SK-N-SH (cell line): ENCODE data around the gene C1S. TPM values are rescaled to one million over a fixed set of nuclear protein-coding genes. Genes with fewer than 3 reads are reported as not detected.

Experiments used
- CTCF ChIA-PET: fragments of 300-600, 350-600 bp; formaldehyde crosslinking; extraction: SDS; loops from one replicate; lab custom pipeline; 2021; lab: Yijun Ruan, JAX
- POLR2A ChIA-PET: fragments of 350-600 bp; sonication (Branson Sonifier 250); formaldehyde crosslinking; extraction: SDS; loops from one replicate; lab custom pipeline; 2020; ENCODE audit warnings: antibody characterized with exemption, inconsistent platforms; lab: Yijun Ruan, JAX
- DNase-seq: peaks from one replicate; pipeline ENCODE4 v3.0.0; 2012
- H2AFZ ChIP-seq: fragments of 200-600 bp; sonication (generic); 2 replicates; pipeline ENCODE4 v1.8.1; 2016; ENCODE audit warnings: antibody characterized with exemption, mild to moderate bottlenecking, low read depth
- H3F3A ChIP-seq: fragments of 200-600 bp; sonication (generic); replicated peaks from 2 replicates; pipeline ENCODE3; 2016; ENCODE audit warnings: antibody characterized with exemption, mild to moderate bottlenecking; ENCODE audit not compliant: insufficient read depth
- H3K27ac ChIP-seq, 2 experiments: fragments of 200-500 bp in 1 of 2; fragments of 200-600 bp in 1 of 2; sonication (Bioruptor generic) in 1 of 2; sonication (generic), shearing (Covaris generic) in 1 of 2; 2 replicates each; pipeline versions ENCODE4 v1.5.1 to v1.6.1; 2014 to 2016; ENCODE audit warnings: low read depth in 2 of 2, inconsistent platforms in 1 of 2, low read length in 1 of 2, mild to moderate bottlenecking in 1 of 2, mixed read lengths in 1 of 2
- H3K27me3 ChIP-seq: fragments of 200-600 bp; sonication (generic), shearing (Covaris generic); 2 replicates; pipeline ENCODE4 v1.6.1; 2016; ENCODE audit warnings: mixed run types; ENCODE audit not compliant: insufficient read depth
- H3K36me3 ChIP-seq, 2 experiments: fragments of 200-500 bp in 1 of 2; fragments of 200-600 bp in 1 of 2; sonication (Bioruptor generic) in 1 of 2; sonication (generic) in 1 of 2; replicated peaks in 1 of 2; 2 replicates each; pipeline versions ENCODE3 to v1.5.1; 2014 to 2016; ENCODE audit warnings: low read length in 1 of 2, mild to moderate bottlenecking in 1 of 2; ENCODE audit not compliant: insufficient read depth in 2 of 2, control insufficient read depth in 1 of 2
- H3K4me1 ChIP-seq, 2 experiments: fragments of 200-500 bp in 1 of 2; fragments of 200-600 bp in 1 of 2; sonication (Bioruptor generic) in 1 of 2; sonication (generic), shearing (Covaris generic) in 1 of 2; 2 replicates each; pipeline versions ENCODE4 v1.5.1 to v1.6.1; 2014 to 2016; ENCODE audit warnings: low read depth in 1 of 2, low read length in 1 of 2, mixed run types in 1 of 2; ENCODE audit not compliant: insufficient read depth in 2 of 2, control insufficient read depth in 1 of 2
- H3K4me2 ChIP-seq: fragments of 200-600 bp; sonication (generic), shearing (Covaris generic); 2 replicates; pipeline ENCODE4 v1.6.1; 2017; ENCODE audit warnings: mixed run types
- H3K4me3 ChIP-seq, 2 experiments: fragments of 200-500 bp in 1 of 2; fragments of 200-600 bp in 1 of 2; sonication (Bioruptor generic) in 1 of 2; sonication (generic), shearing (Covaris generic) in 1 of 2; 2 replicates each; pipeline versions ENCODE4 v1.5.1 to v1.8.1; 2014 to 2016; ENCODE audit warnings: low read depth in 2 of 2, inconsistent platforms in 1 of 2, low read length in 1 of 2, mild to moderate bottlenecking in 1 of 2, mixed read lengths in 1 of 2, moderate library complexity in 1 of 2
- H3K79me2 ChIP-seq: fragments of 200-600 bp; sonication (generic); 2 replicates; pipeline ENCODE4 v1.8.1; 2017; ENCODE audit warnings: mild to moderate bottlenecking; ENCODE audit not compliant: insufficient read depth
- H3K9ac ChIP-seq: fragments of 200-600 bp; sonication (generic); 2 replicates; pipeline ENCODE4 v1.6.1; 2017; ENCODE audit warnings: mixed run types
- H3K9me2 ChIP-seq: fragments of 200-600 bp; sonication (generic); 2 replicates; pipeline ENCODE4 v1.6.1; 2017; ENCODE audit warnings: mixed run types
- H3K9me3 ChIP-seq: fragments of 200-600 bp; sonication (generic); 2 replicates; pipeline ENCODE4 v1.6.1; 2017; ENCODE audit warnings: mixed run types, mild to moderate bottlenecking, moderate library complexity
- H4K20me1 ChIP-seq: fragments of 200-600 bp; sonication (generic); 2 replicates; pipeline ENCODE4 v1.6.1; 2017; ENCODE audit warnings: mild to moderate bottlenecking, mixed run types; ENCODE audit not compliant: insufficient read depth
- CHD2 ChIP-seq: fragments of 150-350 bp; IDR thresholded peaks from 2 replicates; pipeline ENCODE4 v1.6.1; 2018; ENCODE audit warnings: low read length; ENCODE audit not compliant: partially characterized antibody
- FOSL2 ChIP-seq: IDR thresholded peaks from 2 replicates; pipeline ENCODE4 v1.4.0; 2012; ENCODE audit warnings: low read depth, mild to moderate bottlenecking, moderate library complexity, borderline replicate concordance
- JUND ChIP-seq: IDR thresholded peaks from 2 replicates; pipeline ENCODE4 v1.4.0; 2012
- MEF2A ChIP-seq: IDR thresholded peaks from 2 replicates; pipeline ENCODE4 v1.4.0; 2012; ENCODE audit warnings: low read depth, borderline replicate concordance
- MXI1 ChIP-seq: IDR thresholded peaks from 2 replicates; pipeline ENCODE4 v1.6.1; 2012; ENCODE audit warnings: mild to moderate bottlenecking, low read depth, low read length, improper control_type of control experiment
- NFIC ChIP-seq: IDR thresholded peaks from 2 replicates; pipeline ENCODE4 v1.4.0; 2012; ENCODE audit warnings: borderline replicate concordance
- TAF1 ChIP-seq: IDR thresholded peaks from 2 replicates; pipeline ENCODE4 v1.6.1; 2012; ENCODE audit warnings: low read depth, mild to moderate bottlenecking, low read length, moderate library complexity, borderline replicate concordance
- WGBS: methylation state at CpG from one replicate; pipeline ENCODE4 v1.1.6; 2017; ENCODE audit warnings: low lambda C conversion rate; 5-methylcytosine and 5-hydroxymethylcytosine counted together
- polyA plus RNA-seq, 3 experiments: library from polyadenylated mRNA; depleted of rRNA; stranded (reverse); fragments of >200 nt; gene quantifications; 2 replicates each; pipeline ENCODE4 v1.2.3, GENCODE V29; 2012
- TF ChIP-seq, protein P1 (sequence below): IDR thresholded peaks from 2 replicates; pipeline ENCODE4 v1.6.1; 2012; ENCODE audit warnings: mild to moderate bottlenecking, low read depth, low read length, moderate library complexity

C1S gene
- polyA plus RNA-seq, 1 of the 3 experiments (the other 2 are of a cell fraction), result 14.5 TPM

DNA sequence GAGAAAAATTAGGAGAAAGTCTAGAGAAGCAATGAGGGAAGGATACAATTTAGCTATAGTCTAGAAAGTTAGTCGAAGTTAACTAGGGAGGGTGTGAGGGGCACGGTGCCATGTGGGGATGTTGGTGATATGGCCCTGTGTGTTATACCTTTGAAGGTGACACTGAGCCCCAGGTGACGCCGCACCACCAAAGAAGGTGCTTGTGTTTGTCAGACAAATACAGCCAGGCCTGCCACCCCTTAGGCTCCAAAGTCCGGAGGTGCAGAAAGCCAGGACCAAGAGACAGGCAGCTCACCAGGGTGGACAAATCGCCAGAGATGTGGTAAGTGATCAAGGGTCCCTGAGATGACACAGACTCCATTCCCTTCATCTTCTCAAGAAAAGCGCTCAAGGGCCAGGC is 1.1 kb downstream of the C1S start:
- no peak overlapping the region for H3K4me3 ChIP-seq
- POLR2A ChIA-PET, result no interaction called here

DNA sequence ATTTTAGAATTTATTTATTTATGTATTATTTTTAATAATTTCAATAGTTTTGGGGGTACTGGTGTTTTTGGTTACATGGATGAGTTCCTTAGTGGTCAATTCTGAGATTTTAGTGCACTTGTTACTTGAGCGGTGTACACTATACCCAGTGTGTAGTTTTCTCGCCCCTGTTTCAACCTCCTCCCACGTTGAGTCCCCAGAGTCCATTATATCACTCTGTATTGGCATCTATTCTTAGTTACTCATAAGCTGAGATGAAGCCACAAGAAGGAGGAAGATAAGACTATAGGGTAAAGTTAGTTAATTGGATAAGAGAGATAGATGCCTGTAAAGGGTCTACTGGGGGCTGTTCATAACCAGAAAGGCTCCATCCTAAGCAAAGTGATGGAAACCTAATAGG is 4.0 kb downstream of the C1S start:
- ChIA-PET CTCF (interaction anchor here (0.9 to 1.2 kb wide), 2 partner anchors 11 to 100 kb away, joined by 3 read pairs; no protein-coding TSS in a partner anchor), POLR2A (no interaction called here)
- Histone ChIP-seq H3K27ac (no peak overlapping the region), H3K36me3 (no peaks in the 10 kb centered on the region), H3K9me2 (no peaks in the 10 kb centered on the region), H3K79me2 (no peaks in the 10 kb centered on the region), H3K4me3 (no peak overlapping the region), H4K20me1 (no peaks in the 10 kb centered on the region), H3K4me2 (no peak overlapping the region), H2AFZ (no peak overlapping the region), H3K4me1 (no peaks in the 10 kb centered on the region; a peak in 1 of 4 replicates), H3F3A (no peaks in the 10 kb centered on the region), H3K9me3 (no peaks in the 10 kb centered on the region), H3K27me3 (peaks cover 5% of the 10 kb centered on the region; the same call in 1 of the 2 replicates), H3K9ac (no peak overlapping the region)
- TF ChIP-seq MXI1 (no peak), NFIC (no peak), JUND (no peak), CHD2 (no peak), MEF2A (no peak)
- TF ChIP-seq, protein P1, sequence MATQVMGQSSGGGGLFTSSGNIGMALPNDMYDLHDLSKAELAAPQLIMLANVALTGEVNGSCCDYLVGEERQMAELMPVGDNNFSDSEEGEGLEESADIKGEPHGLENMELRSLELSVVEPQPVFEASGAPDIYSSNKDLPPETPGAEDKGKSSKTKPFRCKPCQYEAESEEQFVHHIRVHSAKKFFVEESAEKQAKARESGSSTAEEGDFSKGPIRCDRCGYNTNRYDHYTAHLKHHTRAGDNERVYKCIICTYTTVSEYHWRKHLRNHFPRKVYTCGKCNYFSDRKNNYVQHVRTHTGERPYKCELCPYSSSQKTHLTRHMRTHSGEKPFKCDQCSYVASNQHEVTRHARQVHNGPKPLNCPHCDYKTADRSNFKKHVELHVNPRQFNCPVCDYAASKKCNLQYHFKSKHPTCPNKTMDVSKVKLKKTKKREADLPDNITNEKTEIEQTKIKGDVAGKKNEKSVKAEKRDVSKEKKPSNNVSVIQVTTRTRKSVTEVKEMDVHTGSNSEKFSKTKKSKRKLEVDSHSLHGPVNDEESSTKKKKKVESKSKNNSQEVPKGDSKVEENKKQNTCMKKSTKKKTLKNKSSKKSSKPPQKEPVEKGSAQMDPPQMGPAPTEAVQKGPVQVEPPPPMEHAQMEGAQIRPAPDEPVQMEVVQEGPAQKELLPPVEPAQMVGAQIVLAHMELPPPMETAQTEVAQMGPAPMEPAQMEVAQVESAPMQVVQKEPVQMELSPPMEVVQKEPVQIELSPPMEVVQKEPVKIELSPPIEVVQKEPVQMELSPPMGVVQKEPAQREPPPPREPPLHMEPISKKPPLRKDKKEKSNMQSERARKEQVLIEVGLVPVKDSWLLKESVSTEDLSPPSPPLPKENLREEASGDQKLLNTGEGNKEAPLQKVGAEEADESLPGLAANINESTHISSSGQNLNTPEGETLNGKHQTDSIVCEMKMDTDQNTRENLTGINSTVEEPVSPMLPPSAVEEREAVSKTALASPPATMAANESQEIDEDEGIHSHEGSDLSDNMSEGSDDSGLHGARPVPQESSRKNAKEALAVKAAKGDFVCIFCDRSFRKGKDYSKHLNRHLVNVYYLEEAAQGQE, result no peak
- WGBS, result 68% methylated on average over 3 of the region's 3 CpGs
- no peak for DNase-seq

More for the DNA sequence above, 1.1 kb downstream of the C1S start:
- Histone ChIP-seq H3K9me3 (no peaks in the 10 kb centered on the region), H3K27me3 (peaks cover 12% of the 10 kb centered on the region; the same call in 1 of the 2 replicates), H3K9me2 (no peaks in the 10 kb centered on the region), H4K20me1 (no peaks in the 10 kb centered on the region), H3K79me2 (no peaks in the 10 kb centered on the region), H2AFZ (no peak overlapping the region), H3K4me2 (no peak overlapping the region), H3K36me3 (no peaks in the 10 kb centered on the region), H3K9ac (no peak overlapping the region), H3F3A (no peaks in the 10 kb centered on the region), H3K27ac (no peak overlapping the region), H3K4me1 (no peaks in the 10 kb centered on the region)
- no peak for DNase-seq
- CTCF ChIA-PET, result interaction anchor here (0.6 to 1.6 kb wide), 5 partner anchors 29 to 449 kb away, joined by 3 to 11 read pairs (median 4); partner anchors contain the start of gene LPCAT3
- WGBS, result 70% methylated on average over 7 of the region's 7 CpGs
- TF ChIP-seq FOSL2, result no peak
- no peak for TF ChIP-seq TAF1
